Measurements from ENCODE around the gene GPR55.

The GPR55 gene

DNA sequence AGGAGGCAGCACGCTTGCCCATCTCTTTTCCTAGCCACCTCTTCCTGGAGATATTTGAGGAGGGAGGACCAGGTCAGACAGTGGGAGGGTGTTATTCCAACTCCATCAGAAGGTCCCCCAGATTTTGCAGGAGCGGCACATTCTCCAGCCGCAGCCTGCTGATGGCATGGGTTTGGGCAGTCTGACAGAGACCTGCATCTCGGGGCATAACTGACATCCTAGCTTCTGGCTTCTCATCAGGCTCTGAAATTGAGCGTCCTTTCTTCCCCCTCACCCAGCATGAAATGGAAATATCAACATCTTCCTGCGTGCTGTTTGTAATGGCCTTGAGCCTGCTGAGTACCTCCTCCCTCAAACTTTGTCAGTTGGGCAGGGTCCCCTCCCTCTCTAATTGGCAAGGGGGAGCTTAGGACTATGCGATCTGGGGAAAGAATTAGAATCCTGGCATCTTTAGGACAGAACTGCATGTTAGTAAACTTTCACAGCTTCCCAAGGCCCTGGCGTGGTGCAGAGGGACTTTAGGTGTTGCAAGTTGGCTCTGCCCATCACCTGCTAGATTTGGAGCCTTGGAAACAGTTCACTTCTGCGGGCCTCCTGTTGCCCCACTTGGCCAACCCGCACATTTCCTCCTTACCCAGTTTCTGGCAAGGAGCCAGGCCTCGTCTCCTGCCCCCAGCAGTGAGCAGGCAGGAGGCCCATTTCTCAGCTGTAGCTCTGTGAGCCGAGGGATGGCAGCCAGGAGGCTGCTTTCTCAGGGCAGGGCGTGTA is 58.1 kb downstream of the GPR55 start:
- no peak for DNase-seq (ENCODE audit: low read depth)

DNA sequence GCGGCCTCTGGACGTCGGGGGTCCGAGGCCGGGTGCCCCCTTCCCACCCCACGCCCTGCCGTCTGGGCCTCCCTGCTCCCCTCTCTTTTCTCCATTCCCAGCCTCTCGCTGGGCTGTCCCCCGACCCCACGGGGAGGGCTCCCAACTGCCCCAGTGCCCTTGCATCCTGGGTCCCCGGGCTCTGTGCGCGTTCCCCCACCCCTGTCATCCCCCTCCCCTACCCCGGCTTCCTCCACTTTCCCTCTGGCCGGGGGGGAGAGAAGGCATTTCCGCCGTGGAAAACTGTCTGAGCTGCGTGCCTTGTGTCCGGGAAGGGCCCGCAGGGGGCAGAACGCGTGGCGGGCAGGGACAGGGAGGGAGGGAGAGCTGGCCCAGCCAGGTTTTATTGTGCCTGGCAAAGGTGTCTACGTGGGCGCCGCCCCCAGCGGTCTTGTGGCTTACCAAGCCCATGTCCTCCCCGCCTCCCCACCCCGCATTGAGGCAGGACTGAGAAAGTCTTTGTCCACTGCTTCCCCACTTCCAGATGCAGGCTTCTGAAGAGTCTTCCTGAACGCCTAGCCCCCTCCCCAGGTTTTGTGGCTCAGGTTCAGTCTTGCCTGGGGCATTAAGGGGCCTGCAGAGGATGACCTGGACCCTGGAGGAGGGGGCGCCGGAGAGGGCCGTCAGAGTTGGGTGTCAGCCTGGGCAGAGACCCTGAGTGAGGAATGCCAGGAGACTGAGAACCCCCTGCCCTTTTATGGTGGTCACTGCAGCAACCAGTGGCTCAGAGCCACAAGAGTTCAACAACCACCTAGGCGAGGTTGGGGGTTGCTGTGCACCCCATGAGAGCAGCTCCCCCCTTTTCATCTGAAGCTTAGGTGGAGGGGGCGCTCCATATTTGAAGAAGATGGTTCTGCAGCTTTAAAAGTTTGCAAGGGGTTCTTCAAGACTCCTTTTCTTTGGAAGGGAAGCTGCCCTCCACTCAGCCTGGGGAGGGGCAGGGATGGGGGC is 59.0 kb downstream of the GPR55 start:
- DNase-seq (ENCODE audit: low read depth), result no peak

DNA sequence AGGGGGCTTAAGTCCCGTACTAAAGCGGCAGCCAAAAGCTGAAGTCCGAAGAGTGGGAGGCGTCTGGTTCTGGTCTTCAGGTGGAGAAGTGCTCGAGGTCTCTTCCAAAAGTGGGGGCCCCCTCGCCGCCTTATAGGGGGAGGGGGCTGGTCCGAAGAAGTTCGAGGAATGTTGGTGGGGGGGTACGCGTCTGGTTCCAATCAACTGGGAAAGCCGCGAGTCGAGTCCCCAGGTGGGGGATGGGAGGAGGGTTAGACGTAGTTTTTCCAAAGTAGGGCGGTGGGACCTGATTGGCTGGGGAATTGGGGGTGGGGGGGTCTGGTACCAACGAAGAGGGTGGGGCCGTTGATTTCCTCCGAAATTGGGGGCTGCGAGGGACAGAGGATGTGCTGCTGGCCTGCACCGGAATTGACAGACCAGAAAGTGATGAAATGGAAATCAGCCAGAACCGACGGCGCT is 59.7 kb downstream of the GPR55 start:
- DNase-seq (ENCODE audit: low read depth), result no peak

DNA sequence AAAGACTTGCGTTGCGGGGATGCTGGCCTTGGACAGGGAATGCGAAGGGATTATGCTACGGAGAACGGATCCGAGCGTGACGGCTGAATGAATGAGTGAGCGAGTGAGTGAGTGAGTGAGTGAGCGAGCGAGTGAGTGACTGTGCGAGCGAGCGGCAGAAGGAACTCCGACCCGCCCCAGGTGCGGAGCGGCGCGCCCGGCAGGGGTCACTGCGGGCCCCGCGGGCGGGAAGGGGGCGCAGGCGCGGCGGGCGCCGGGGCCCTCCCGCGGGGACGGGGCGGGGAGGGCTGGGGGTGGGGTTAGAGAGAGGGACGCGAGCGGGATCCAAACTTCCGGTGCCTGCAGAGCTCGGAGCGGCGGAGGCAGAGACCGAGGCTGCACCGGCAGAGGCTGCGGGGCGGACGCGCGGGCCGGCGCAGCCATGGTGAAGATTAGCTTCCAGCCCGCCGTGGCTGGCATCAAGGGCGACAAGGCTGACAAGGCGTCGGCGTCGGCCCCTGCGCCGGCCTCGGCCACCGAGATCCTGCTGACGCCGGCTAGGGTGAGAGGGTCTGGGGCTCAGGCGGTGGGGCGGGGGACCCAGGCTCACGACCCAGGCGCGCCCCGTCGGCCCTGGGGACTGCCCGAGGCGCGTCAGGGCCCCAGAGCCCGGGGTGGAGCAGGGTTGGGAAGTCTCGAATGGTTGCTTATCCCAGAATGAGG is 60.3 kb downstream of the GPR55 start, which contains the start of gene ITM2C:
ITM2C (plus strand) TSS at position 338 of the 702 bp plus-strand sequence; CDS start at position 422, 84 bp downstream.
- no peak for DNase-seq (ENCODE audit: low read depth)

DNA sequence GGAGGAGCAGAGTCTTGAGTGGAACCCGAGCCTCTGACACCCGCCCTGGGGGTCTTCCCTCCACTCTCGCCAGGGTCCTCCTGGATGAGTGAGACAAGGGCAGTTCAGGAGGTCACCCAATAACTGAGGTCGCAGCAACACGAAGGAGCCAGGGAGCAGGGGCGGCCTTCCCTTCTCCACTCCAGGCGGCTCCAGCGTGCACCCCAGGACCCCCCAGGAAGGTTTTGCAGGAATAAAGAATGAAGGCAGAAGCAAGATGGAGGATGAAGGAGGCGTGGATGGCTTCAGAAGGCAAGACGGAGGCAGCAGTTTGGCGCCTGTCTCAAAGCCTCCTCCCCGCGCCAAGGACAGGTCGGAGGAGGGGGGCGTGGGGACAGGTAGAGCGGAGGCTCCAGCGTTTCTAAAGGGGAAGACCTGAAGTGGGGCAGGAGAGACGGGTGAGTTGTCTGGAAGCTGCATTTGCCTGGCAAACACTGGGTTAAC is 60.9 kb downstream of the GPR55 start:
- DNase-seq (ENCODE audit: low read depth), result no peak

DNA sequence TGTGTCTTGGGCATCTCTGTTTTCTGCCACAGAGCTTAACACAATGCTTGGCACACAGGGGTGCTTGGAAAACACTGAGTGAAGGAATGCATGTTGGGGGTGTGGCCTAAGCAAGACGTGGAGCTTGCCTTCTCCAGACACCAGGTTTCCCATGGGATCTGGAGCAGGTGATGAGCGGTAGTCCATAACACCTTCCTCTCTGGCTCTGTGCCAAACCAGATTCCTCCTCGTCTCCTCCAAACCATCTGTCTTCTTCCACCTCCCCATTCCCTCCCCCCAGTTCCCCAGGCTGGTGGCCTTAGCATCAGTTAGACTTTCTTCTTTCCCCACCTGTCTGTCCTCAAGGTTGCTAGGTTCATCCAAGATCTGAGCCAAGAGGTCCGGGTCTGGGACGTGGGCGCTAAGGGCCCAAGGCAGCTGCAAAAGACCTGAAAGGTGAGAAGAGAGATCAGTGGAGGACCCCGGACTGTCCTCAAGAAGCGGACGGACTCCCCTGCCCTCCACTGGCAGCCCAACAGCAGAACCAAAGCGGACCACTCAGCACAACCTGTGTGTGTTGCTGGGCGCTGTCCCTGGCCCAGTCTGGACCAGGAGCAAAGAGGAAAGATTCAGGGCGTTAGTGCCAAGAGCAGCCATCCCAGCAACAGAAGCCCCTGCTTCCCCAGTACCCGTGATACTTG is 61.5 kb downstream of the GPR55 start:
- DNase-seq (ENCODE audit: low read depth), result no peak

DNA sequence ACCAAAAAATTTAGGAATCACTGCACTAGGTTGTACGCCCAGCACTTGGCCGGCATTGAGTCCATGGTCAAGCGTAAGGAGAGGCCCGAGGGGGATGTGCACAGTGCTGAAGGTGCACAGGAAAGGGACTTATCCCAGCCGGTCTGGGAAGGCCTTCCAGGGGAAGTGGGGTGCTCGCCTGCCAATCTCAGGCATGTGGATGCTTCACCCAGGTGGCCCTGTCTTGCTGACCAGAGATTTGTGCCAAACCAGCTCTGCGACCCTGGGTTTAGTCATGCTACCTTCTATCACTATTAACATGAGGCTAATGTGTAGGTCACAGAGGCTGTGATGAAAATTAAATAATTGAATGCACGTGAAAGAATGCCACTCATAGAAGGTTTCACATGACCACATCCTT is 62.0 kb downstream of the GPR55 start:
- DNase-seq (ENCODE audit: low read depth), result no peak

DNA sequence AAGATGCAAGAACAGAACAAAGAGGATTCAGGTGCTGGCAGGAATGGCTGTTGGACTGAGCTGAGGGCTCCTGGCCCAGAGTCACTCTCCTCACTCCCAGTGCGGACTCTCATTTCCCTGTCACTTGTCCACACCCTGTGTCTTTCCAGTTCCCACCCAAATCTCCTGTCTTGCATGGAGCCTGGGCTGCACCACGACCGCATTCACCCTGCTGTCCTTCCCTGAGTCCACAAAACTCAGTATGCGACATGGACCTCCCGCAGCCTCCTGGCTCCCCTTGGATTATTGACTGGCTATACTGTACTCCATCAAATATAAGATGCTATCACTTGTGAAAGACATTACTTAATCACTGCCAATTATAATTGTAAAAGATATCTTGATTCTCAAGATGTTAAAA is 62.8 kb downstream of the GPR55 start:
- DNase-seq (ENCODE audit: low read depth), result no peak

DNA sequence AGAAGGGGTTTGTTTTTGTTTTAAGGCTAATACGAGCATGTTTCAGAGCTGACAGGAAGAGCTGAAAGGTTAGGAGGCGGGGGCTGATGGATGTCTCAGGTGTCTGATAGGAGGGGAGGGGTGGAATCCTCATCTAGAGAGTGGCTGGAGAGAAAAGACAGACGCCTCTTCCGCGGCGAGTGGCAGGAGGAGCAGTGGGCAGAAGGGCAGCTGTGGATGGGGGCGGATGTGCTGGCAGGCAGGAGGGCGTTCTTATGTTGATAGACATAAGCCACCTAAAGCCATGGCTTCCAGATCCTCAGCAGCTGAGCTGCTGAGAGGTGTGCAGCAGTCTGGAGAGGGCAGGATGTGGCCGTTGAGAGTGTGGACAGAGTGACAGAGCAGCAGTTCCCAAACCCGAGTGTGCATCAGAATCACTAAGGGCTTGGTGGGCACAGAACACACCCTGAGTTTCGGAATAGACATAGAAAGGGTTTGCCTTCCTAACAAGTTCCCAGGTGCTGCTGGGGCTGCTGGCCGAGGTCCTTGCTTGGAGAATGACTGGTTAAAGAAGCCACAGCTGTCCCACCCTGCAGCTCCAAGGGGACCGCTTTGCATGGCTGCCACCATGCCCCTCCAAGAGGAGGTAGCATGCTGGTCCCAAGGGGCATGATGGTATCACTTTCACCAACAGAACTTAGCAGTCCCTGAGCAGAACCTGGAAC is 63.3 kb downstream of the GPR55 start:
- DNase-seq (ENCODE audit: low read depth), result no peak

All from GM04504 (cell line).